ENCODE results near the gene SIPA1.
"Not testable (repeated sequence)": the region's sequence is repeated elsewhere in the genome, so short reads cannot be mapped to it uniquely, and the experiment has no call there.

The SIPA1 gene

DNA sequence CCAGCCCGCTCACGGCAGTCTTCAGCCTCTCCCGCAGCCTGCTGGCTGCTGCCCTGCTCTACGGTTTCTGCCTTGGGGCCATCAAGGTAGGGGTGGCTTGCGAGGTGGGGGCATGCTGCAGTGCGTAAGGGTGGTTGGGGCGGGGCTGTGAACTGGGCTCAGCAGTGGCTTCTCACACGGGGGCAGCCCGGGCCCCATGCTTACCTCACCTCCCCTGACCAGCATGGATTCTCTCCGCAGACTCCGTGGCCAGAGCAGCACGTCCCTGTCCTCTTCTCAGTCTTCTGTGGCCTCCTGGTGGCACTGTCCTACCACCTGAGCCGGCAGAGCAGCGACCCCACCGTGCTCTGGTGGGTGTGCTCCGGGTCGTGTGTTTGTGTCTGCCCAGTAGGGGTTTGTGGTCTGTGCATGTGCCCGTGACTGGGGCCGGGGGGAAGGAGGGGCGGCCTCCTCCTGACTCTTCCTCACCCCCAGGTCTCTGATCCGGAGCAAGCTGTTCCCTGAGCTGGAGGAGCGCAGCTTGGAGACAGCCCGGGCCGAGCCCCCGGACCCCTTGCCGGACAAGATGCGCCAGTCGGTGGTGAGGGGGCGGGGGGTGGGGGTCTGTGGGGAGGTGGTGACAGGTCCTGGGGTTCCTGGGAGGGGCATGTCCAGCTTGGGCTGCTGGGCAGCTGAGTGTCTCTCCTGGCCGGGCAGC lies 12.8 kb upstream of the SIPA1 start:
- no peak for DNase-seq (ENCODE audit: low read depth in 2 of 2)

DNA sequence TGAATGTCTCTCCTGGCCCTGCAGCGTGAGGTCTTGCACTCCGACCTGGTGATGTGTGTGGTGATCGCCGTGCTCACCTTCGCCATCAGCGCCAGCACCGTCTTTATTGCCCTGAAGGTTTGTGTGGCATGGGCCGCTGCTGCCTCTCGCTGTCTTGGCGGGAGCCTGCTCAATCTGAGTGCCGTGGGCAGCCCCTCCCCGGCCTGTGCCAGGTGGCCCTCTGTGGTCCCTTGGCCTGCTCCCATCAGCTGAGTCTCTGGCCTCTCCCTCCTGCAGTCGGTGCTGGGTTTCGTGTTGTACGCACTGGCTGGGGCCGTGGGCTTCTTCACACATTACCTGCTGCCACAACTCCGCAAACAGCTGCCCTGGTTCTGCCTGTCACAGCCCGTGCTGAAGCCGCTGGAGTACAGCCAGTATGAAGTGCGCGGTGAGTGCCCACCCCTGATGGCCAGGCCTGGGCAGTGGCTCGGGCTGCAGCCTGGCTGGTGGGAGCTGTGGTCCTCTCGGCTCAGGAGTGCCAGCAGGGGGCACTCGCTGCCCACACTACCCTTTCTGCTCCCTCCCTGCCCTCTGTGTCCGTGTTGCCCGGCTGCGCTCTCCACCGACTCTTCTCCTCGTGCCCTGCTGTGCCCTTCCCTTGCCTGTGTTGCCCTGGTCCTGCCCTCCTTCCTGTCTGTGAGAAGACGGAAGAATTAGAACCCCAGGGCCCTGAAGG lies 12.1 kb upstream of the SIPA1 start:
- no peak for DNase-seq (ENCODE audit: low read depth in 2 of 2)

DNA sequence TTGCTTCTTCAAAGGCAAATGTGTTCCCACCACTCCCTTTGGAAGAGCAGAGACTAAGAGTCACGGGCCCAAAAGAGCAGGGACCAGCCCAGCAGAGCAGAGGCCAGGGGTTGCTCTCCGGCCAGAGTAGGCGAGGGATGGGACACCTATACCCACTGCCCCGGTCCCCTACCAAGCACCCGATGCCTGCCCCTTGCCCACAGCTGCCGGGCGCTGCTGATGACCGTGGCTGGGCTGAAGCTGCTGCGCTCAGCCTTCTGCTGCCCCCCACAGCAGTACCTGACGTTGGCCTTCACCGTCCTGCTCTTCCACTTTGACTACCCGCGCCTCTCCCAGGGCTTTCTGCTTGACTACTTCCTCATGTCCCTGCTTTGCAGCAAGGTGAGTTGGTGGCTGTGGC lies 10.7 kb upstream of the SIPA1 start:
- DNase-seq (ENCODE audit: low read depth in 2 of 2): no peak

DNA sequence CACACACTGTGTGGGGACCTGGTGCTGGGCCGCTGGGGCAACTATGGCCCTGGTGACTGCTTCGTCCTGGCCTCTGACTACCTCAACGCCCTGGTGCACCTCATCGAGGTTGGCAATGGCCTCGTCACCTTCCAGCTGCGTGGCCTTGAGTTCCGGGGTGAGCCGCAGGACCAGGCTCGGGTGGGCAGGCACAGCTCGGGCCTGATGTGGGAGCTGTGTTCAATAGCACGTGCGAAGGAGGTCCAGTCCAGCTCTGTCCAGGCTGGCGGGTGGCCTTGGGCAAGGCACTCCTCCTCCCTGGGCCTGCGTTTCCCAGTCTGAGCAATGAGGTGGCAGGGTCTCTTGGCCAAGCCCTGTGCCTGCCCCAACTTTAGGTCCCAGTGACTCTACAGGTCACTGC lies 8.3 kb upstream of the SIPA1 start:
- no peak for DNase-seq (ENCODE audit: low read depth in 2 of 2)

DNA sequence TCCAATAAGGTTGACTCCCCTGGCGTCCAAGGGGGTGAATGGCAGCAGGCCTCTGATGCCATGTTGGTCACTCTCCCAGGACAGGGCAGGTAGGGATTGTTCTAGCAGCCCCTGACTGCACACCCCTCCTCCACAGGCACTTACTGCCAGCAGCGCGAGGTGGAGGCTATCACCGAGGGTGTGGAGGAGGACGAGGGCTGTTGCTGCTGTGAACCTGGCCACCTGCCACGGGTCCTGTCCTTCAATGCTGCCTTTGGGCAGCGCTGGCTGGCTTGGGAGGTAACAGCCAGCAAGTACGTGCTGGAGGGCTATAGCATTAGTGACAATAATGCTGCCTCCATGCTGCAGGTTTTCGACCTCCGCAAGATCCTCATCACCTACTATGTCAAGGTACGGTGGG lies 7.7 kb upstream of the SIPA1 start:
- no peak for DNase-seq (ENCODE audit: low read depth in 2 of 2)

DNA sequence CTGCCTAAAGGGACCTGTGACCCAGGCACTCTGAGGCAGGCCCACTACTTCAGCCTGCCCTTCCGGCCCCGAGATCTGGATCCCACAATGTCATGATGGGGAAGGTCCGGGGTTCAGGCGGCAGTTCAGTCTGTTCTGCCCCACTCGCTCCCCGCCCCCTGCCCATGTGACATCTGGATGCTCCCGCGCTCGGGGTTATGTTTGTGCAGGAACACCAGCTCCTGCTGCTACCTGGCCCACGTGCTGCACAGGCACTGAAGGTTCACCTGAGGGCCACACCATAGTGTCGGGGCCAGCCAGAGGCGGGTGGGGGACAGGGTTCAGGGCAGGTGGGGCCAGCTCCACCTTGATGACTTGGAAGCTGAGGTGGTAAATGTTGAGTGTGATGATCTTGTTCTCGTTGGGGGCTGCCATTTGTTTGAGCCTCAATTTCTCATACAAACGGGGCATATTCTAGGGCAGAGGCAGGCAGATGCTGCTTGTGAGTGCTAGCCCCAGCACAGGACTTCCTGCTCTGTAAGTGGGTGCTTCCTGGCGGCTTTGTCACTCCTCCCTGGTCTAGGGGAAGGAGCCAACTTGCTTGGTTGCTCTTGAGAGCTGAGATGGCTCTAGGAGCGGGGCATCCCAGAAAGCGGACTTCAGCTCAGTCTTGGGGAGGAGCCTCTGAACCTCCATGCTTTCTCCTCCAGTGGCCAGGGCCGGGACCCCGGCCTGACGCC lies 4.4 kb upstream of the SIPA1 start:
- no peak for DNase-seq (ENCODE audit: low read depth in 2 of 2)

DNA sequence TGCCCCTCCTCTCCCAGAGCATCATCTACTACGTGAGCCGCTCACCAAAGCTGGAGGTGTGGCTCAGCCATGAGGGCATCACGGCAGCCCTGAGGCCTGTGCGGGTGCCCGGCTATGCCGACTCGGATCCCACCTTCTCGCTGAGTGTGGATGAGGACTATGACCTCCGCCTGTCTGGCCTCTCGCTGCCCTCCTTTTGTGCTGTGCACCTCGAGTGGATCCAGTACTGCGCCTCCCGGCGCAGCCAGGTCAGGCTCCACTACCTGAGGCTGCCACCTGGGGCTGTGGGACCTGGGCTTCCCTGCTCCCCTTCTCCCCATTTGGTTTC lies 3.8 kb upstream of the SIPA1 start:
- no peak for DNase-seq (ENCODE audit: low read depth in 2 of 2)

DNA sequence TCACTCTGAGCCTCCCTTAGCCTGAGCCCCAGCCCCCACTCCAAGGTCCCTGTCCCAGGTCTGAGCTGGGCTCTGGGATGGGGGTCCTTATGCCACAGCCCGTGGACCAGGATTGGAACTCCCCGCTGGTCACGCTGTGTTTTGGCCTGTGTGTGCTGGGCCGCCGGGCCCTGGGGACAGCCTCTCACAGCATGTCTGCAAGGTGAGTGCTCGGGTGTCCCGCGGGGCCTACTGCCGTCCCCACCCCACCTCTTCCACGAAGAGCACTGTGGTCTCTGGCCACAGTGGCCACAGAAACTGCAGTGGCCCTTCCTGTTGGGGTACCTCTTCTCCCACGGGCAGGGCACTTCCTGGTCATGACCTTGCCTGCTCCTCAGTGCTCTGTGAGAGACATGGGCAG lies 3.5 kb upstream of the SIPA1 start:
- DNase-seq (ENCODE audit: low read depth in 2 of 2): no peak

DNA sequence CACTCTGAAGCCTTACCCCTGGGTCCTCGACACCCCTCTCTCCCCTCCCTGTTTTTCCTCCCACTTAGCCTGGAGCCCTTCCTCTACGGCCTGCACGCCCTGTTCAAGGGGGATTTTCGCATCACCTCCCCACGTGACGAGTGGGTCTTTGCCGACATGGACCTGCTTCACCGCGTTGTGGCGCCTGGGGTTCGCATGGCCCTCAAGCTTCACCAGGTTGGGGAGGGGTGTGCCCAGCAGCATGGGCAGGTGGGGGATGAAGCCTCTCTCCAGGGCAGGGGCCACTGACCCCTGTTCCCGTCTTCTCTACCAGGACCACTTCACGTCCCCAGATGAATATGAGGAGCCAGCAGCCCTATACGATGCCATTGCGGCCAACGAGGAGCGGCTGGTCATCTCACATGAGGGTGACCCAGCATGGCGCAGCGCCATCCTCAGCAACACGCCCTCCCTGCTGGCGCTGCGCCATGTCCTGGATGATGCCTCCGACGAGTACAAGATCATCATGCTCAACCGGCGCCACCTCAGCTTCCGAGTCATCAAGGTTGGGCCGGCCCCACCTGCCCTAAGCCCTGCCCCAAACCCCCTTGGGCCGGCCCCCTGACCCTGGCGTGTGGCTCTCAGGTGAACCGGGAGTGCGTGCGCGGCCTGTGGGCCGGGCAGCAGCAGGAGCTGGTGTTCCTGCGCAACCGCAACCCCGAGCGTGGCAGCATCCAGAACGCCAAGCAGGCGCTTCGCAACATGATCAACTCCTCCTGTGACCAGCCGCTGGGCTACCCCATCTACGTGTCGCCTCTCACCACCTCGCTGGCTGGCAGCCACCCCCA lies 2.8 kb upstream of the SIPA1 start:
- no peak for DNase-seq (ENCODE audit: low read depth in 2 of 2)

DNA sequence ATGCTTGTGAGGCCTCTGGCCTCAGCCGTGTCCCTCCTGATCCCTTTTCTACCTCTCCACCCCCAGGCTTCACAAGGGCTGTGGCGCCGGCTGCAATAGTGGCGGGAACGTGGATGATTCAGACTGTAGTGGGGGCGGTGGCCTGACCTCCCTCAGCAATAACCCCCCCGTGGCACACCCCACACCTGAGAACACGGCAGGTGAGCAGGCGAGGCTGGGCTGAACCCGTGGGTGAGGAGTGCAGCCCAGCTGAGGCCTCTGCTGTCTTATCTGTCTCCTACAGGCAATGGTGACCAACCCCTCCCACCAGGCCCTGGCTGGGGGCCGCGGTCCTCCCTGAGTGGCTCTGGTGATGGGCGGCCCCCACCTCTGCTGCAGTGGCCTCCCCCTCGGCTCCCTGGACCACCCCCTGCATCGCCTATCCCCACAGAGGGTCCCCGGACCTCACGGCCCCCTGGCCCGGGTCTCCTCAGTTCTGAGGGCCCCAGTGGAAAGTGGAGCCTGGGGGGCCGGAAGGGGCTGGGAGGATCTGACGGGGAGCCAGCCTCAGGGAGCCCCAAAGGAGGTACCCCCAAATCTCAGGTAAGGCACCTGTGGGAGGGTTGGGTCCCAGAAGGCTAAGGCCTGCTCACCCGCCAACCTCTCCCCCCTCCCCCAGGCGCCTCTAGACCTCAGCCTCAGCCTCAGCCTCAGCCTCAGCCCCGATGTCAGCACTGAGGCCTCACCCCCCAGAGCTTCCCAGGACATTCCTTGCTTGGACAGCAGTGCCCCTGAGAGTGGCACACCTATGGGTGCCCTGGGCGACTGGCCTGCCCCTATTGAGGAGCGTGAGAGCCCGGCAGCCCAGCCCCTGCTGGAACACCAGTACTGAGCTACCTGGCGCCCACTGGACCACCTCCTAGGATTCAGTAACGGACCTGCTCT lies 1.5 kb upstream of the SIPA1 start:
- no peak for DNase-seq (ENCODE audit: low read depth in 2 of 2)

DNA sequence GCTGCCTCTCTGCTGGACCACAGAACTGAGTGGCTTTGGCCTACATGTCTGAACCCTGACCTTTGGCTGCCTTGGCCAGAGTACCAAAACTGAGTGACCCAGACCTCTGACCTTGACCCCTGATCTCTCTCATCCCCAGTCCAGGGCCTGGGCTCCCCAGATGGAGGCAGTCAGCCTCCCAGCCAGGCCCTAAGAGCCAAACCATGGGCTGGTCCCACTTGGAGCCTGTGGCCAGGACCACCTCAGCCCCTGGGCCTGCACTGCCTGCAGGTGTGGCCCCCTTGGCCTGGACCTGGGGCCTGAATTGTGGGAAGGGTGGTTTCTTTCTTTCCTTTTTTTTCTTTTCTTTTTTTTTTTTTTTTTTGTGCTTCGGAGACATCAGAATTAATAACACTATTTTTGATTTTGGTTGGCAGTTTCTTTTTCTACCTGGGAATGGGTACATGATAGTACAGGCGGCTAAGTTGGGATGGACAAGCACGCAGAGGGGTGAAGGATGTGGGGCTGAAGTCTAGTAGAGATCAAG lies 806 bp upstream of the SIPA1 start:
- DNase-seq (ENCODE audit: low read depth in 2 of 2): no peak

DNA sequence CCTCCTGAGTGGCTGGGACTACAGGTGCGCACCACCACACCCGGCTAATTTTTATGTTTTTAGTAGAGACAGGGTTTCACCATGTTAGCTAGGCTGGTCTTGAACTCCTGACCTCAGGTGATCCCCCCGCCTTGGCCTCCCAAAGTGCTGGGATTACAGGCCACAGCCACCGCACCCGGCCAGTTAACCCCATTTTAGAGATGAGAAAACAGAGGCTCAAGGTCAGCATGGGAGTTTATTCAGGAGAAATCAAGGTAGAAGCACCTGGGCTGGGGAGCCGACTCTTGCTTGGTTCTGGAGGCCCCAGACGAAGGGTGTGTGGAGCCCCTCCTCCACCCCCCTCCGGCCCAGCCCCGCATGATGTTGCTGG lies 1.3 kb downstream of the SIPA1 start:
- DNase-seq (ENCODE audit: low read depth in 2 of 2): not testable (repeated sequence)

DNA sequence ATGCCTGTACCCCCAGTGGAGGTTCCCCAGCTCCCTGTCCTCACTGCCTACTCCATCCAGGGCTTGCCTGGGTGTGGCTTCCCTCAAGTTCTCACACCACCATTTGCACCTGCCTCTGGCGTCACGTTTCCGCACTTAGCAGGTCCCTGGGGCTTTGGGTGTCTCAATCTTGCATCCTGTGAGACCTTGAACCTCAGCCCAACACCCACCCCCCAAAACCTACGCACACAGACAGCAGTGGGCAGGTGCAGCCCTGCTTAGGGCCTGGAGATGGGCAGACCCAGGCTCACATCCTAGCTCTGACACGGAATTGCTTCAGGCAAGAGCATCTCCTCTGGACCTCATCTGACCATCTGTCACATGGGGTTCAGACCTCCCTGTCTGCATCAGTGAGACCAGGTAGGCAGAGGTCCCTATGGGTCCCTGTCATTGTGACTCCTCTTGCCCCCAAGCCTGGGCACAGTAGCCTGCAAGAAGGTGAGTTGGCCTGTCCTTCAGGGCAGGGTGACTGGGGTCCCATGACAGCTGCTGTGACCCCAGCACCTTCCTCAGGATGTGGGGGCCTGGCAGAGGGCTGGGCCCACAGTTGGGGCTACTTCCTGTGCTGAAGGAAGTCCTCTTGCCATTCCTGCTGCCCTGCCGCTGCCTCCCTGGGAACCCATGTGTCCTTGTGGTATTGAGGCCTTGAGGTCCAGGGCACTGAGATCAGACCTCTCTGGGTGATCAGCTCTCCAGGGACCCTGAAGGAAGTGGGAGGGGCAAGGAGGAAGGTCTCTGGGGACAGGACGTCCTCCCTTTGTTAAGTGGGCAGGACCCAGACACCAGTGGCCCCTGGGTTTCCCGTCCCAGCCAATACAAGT lies 2.0 kb downstream of the SIPA1 start:
- DNase-seq (ENCODE audit: low read depth in 2 of 2): peak in 1 of 2 donors; percentile 37

DNA sequence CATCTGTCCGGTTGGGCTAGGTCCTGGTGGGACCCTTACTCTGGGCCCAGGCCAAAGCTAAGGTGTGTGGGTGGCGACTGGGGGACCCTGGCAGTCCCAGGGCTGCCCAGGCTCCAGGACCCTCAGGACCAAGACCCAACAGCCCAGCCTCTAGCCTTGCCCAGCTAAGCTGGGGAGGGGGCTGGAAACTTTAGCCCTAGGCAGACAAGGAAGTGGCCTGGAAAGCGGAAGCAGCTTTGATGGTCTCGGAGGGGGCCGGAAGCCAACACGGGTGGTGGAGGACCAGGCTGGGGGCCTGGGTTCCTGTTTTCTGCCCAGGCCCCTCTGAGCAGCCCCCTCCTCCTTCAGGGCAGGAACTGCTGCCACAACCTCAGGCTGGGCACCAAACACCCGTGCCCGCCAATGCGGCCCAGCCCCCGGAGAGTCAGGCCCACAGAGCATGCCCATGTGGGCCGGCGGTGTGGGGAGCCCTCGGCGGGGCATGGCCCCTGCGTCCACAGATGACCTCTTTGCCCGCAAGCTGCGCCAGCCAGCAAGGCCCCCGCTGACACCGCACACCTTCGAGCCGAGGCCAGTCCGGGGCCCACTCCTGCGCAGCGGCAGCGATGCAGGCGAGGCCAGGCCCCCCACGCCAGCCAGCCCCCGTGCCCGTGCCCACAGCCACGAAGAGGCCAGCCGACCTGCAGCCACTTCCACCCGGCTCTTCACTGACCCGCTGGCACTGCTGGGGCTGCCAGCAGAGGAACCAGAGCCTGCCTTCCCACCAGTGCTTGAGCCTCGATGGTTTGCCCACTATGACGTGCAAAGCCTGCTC lies 2.8 kb downstream of the SIPA1 start:
- DNase-seq (ENCODE audit: low read depth in 2 of 2): no peak

DNA sequence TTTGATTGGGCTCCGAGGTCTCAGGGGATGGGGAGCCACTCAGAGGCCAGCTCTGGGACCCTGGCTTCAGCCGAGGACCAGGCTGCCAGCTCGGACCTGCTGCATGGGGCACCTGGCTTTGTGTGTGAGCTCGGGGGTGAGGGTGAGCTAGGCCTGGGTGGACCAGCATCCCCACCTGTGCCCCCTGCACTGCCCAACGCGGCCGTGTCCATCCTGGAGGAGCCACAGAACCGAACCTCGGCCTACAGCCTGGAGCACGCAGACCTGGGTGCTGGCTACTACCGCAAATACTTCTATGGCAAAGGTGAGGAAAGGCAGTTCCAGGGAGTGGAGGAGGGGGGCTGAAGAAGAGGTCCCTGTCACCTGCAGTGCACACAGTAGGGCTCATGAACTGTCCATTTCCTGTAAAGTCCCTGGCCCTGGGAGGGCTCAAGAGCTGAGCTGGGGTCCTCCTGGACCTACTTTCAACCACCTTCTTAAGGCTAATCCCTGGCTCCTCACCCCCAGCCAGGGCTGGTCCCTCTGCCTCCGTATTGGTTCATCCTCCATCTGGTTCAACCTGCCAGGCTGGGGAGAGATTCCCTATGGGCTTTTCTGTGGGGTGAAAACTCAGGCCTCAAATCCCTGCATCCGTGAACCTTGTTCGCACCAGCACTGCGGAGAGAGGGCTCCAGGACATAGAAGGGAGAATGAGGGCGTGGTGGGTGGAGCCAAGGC lies 3.6 kb downstream of the SIPA1 start:
- DNase-seq (ENCODE audit: low read depth in 2 of 2): no peak

DNA sequence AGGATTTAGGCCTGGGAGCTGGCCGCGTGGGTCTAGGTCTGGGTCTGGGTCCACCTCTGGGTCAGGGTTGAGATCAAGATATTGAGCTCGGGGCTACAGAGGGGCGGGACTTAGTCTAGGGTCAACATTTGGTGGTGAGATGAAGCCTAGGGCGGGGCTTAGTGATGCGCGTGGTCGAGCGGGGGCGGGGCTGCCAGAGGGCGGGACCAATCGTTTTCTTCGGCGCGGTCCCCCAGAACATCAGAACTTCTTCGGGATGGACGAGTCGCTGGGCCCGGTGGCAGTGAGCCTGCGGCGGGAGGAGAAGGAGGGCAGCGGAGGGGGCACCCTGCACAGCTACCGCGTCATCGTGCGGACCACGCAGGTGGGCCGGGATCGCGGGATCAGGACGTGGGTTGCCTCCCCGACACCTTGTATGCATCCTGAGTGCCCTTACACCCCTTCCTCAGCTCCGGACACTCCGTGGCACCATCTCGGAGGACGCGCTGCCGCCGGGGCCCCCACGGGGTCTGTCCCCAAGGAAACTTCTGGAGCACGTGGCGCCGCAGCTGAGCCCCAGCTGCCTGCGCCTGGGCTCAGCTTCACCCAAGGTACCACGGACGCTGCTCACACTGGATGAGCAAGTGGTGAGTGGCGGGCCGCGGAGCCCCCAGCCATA lies 4.2 kb downstream of the SIPA1 start:
- DNase-seq (ENCODE audit: low read depth in 2 of 2): no peak

DNA sequence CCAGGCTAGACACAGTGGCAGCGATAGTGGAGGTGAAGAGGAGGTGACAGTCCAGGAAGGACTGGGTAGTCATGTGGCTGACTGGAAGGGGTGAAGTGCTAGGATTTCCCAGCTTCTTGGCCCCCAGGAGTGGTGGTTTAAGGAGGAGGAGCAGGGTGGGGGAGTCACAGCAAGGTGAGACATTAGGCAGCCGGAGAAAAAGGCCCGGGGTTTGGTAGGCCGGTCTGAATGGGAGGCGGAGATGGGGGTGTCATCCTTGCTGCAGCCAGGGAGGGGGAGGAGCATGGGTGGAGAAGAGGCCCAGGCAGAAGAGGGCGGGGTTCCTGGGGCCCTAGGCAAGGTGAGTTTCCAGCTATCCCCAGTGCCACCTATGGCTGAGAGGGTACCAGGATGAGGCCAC lies 6.1 kb downstream of the SIPA1 start:
- no peak for DNase-seq (ENCODE audit: low read depth in 2 of 2)

DNA sequence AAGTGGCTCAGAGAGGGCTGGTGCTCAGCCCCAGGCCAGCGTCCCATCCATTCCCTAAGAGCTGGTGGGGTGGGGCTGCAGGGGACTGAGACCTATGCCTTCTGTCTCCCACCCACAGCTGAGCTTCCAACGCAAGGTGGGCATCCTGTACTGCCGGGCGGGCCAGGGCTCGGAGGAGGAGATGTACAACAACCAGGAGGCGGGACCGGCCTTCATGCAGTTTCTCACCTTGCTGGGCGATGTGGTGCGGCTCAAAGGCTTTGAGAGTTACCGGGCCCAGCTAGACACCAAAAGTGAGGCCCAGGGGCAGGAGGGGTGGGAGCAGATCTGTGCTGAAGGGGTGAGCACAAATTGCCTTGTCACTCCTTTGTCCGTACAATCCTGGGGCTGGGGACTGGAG lies 6.9 kb downstream of the SIPA1 start:
- DNase-seq (ENCODE audit: low read depth in 2 of 2): no peak

All from stimulated activated CD8-positive, alpha-beta memory T cell treated with anti-CD3 and anti-CD28 coated beads, Interleukin-2, amount 100 ng/mL, for 48 hours (primary cell).